ENCODE data around the gene EN1.

Gene EN1

DNA sequence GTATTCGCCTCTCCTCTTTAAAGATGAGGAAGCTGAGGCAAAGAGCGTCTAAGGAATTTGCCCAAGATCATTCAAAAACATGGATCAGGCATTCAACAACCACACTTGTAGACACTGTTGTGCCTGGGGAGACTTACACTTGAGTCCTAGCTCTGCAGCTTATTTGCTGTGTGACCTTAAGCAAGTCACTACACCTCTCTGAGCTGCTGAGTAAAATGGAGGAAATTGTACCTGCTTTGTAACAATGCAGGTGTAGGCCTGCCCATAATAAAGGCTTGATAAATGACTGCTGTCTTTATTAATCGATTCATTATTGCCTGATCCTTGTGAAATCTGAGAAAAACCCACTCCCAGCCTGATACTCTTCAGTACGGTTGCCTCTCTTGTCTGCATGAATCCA, 30.8 kb downstream of the EN1 start:
- DNase-seq: no peak

DNA sequence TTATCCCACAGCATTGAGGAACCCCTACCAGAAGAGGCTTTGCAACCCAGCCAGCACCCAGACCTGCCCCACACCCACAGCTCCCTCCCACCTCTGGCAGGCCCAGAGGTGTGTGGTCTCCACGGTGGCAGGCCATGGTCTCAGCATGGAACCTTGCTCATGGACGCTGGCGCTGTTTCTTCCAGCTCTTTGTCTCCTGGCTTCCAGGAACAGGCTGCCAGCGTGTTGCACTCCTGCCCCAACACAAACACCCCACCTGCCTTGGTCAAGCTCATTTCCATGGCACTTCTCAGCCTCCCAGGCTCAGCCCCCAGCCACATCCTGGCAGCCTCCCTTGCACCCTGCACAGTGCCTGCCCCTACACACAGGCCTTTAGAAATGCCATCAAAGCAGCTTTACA, 31.7 kb downstream of the EN1 start:
- no peak for DNase-seq

DNA sequence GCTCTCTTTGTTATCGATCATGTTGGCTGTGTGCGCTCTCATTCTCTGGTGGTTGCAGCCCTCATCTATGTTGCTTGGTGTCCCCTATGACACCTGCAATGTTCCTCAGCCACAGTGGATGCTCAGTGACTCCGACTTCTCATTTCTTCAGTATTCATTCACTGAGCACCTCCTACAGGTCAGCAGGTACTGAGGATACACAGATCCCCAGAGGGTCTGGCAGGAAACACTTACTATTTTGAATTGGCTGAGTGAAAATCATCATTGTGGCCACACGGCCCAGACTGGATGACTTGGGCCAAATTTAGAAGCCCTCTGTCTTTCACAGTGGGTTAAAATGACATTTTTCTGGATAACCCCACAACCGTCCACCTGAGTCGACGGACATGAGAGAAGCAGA, 32.1 kb downstream of the EN1 start:
- no peak for DNase-seq

DNA sequence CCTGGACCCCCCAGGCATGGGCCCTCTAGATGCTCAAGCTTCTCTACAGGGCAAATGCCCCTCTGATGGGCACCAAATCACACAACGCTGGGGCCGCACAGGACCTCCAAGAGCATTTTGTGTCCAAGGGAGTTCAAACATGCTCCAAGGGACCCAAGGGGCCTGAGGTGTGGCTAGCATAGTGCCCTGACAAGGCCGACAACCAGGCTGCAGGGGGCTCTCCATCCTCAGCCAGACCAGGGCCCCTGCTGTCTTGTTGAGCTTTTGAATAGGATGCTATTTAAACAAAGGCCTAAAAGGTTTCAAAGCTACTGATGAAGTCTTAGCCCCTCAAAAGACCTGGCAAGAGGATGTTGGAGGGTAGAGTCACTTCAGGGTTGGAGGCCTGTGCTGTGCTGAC, 33.1 kb downstream of the EN1 start:
- DNase-seq: no peak

DNA sequence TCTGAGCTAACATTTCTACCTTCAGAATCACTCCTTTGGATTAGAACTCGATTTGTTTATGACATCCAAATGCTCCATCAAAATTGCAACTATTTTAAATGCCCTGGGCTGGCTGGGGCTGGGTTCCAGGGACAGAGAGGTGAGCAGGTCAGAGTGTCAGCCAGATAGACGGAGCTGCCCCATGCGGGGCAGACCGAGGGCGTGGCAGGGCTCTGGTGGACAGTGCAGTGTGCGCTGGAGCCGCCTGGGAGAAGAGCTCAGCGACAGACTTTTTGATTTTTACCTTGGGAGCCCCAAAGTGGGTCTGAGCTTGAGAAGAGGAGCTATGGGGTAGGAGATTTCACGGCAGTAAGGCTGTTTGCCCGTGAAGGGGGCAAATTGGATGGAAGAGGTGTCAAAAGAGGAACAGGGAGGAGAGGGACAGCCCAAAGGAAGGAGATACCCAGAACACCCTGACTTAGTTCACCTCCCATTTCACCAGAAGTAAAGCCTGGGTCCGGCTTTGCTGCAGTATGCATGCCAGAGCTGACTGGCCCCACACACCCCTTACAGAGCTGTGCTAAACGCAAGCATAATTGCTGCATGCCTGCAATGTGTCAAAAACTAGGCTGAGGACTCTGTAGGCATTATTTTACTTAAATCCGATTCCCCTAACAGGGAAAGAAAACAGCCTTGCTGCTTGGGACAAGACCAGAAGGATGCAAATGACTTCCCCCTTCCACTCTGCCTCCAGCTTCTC, 33.7 kb downstream of the EN1 start:
- DNase-seq: no peak

DNA sequence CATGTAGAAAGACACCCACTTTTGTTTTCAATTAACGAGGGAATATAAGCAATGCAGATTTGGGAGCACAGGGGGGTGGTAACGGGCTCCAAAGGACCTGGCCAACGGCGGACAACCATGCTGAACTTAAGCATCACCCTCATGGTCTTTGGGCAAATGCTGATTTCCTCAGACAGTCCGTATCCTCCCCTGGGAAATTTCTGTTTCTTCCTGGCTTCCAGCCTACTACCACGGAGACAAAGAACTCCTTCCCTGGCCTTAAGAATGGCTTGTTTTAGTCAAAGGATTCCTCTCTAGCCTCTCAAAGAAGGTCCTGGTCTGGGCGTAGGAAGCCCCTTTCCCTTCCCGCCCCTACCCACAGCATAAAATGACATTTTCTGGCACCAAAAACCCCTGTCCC, 34.3 kb downstream of the EN1 start:
- DNase-seq: no peak

DNA sequence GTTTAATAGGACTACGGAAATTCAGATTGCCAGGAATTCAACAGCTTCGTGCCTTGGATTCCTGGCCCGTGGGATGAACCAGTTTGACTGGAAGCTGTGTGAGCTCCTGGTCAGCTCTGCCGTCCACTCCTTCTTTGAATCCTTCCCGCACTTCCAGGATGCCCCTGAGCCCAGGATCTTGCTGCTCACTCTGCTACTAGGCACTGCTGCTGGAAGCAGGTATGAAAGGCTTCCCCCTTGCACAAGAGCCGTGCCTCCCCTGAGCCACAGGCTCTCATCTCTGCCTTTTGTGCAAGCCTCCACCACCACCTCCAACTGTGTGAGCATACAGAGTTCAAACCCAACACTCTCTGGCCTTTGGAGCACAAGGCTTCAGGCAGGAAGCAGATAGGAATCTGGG, 34.9 kb downstream of the EN1 start:
- DNase-seq: no peak

DNA sequence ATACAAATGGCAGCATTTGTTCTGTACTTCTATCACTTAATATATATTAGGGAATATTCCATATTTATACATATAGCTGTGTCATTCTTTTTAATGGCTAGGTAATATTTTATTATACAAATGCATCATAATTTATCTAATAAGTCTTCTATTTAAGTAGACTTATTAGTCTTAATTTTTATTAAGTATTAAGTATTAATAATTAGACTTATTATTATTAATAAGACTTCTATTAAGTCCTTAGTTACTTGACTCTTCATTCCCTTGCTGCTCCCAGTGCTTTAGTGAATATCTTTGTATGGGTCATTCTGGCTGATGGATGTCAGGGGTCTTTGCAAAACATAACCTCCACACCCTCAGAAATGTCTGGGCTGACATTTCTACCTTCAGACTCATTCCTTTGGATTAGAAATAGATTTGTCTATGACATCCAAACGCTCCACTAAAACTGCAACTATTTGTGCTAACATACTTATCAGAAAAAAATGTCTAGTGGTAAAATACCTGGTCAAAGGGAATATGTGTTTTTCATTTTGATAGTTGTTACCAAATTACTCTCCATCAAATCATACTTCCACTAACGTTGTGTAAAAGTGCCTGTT, 35.8 kb downstream of the EN1 start:
- DNase-seq: no peak

DNA sequence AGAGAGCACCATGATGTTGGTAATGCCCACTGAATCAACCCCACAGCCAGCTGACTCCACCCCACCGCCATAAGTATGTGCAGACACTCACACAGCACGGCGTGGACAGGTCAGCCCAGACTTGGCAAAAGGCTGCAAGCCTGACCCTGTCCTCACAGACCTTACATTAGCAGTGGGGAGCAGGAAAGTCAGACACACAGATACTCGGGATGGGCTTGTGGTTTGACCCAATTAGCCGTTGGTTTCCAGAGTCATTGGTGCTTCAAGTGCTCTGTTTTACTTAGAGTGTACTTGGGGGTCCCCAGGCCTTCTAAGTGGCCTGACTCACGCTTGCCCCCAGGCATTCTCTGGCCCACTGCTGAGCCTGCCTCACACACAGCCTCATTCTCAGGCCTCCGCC, 36.7 kb downstream of the EN1 start:
- DNase-seq: no peak

DNA sequence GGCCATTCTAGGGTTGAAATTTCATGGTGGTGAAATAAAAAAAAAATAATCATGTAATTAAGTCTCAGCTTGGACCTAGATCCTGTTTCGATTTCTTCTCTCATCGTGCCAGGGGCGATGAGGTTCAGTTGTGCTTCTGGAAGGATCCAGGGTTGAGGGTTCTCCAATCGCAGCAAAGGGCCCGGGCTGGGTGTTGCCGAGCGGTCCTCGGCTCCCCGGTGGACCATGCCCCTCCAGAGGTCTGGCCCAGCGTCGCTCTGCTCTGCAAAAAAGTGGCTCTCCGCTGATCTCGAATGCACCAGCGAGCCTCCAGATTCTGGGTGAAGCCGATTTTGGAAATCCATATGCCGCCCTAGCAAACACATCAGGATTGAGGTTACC, 39.0 kb downstream of the EN1 start:
- DNase-seq: no peak

DNA sequence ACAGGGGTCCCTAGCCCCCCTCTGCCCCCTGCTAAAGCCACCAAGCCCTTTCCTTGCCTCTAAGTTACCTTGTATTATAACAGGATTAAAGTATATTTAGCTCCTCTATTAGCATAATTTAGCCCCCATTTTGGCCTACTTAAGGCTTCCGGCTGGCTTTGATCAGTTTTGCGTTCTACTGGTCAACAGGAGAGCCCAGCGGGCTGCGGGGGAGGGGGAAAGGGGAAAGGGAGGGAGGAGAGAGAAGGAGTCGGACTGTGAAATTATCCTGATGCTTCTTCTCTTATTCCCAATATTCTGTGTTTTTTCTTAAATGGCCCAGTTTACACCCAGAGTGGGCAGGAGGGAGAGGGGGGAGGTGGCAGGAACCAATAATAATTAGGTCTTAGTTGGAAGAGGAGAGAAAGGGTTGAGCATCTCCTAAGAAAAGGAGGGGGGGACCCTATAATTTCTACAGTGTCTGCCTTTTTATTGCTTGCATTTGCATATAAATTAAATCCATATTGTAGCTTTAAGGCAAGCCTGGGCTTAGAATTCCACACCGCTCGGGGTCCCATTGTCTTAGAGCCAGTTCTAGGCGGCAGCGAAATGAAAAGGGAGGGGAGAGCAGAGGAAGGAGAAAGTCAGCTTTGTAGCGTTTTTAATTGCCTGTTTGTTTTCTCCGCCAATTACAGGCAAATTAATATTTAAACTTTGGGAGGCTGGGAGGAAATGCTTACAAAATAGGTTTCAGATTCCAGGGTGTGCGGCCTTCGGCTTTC, 39.6 kb downstream of the EN1 start:
- no peak for DNase-seq

DNA sequence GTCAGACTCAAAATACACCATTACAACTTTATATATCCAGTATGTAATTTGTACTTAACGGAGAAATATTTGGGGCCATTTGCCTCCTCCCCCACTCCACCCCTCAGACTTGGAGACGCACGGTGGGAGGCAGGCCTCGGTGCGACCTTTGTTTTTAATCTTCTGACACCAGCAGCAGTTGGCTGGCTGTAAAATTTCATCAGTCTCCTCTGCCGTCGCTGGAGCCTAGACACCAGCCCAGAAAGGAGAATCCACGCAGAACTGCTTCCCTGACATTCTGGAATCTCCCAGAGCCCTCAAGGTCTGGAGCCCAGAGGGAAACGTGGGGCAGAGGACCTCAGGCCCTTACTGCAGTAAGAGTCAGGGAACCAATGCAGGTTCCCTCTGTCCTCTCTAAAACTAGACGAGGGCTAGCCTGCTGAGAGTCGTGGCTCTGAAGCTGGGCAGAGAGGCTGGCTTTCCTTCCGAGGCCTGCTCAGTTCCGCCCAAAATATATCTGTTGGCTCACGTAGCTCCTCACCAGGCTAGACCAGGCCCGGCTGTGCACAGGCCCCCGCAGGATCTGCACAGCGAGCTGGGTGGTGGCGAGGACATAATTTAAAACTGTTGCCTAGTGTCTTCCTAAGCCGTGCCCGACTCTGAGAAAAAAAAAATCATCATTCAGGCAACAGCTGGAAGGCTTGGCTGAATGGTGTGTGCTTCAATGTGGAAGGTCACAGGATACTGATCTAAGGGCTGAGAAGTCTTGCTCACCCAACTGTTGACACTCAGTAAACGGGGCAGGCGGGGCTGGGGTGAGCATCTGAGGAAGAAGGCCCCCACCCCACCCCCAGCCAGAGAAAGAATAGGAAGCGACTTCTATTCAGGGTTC, 40.4 kb downstream of the EN1 start:
- no peak for DNase-seq

DNA sequence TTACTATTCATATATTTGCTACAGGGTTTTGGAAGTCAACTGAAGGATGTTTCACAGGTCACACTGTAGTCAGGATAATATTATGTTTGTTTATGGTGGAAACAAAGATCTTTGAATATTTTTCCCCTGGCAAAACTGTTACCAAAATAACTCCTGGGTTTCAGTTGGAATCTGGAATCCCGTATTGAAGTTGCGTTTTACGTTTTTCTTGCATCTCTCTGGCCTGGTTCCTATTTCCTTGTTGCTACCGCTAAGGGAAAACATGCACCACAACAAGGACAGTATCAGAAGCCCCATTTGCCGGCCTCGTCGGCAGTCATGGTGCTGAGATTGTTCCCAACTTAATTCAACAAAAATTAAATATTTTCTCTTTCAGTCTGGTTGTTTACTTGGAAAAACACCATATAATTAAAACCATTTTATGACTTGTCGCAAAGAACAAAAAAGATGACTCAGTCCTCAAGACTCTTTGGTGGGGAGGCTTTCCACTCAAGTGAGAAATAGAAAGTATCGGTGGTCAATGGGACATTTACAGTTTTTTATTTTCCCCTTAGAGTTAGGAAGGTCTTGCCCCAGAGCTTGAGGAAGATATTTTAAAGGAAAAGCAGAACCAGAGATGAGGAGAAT, 42.3 kb downstream of the EN1 start:
- DNase-seq: no peak

DNA sequence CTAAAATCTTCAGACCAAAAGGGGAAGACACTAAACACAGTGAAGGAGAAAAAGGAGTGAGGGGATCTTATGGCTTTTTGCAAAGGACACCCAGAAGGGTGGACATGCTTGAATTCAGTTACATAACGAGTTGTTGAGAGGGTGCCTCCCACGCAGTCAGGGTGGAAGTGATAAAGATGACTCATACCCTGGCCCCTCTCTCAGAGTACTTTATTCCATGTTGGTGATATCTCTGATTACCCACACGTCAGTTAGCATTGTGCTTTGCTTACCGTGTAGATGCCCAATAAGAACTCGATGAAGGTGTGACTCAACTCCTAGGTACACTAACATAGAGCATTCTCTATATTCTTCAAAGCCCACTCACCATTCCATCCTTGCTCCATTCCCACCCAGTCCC, 44.4 kb downstream of the EN1 start:
- no peak for DNase-seq

DNA sequence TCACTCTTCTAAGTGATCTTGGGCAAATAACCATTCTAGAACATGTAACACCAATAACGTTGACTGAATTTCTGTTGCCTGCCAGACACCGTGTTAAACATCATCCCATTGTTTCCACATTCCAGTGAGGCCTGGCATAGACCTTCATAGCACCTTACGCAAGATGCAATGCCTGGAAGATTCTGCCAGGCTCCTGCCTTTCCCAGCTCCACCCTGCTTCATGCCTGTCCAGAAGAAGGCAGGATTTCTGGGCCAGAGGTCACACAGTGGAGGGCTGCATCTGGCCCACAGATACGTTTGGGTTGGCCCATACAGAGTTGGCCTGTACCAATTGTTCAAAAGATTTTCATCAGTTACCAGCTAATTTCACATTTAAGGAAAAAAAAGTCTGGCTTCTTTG, 46.3 kb downstream of the EN1 start:
- no peak for DNase-seq

DNA sequence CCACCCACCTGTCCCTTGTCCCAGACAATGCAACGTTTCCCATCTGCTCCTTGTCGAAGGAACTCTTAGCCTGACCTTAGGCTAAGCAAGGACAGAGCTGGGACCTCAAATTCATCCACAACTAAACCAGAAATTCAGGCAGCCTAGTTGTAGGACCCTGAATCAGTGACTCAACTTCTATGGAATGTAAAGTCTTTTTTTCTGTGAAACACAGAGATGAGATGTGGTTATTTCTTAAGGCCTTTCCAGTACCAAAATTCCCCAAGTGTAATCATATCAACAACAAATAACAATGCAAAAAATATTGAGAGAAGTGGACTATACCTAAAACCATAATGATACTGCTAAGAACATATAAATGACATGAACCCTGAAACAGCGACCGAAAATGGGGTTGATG, 46.7 kb downstream of the EN1 start:
- DNase-seq: no peak

DNA sequence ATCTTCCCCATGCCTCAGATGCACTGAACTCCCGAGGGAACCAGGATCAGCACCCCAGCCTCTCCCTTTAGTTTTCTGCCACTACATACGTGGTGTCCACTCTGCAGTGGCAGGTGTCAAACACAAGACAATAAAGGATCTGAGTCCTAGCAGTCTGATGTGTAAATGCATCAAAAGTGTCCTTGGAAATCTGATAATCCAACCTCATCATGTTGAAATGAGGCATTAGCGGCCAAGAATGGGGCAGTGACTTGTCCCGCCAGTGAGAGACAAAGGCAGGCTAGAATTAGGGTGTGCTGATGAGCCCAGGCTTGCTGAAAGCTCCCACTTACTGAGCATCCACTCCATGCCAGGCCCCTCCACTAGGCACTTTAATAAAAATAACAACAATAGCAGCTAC, 52.9 kb downstream of the EN1 start:
- no peak for DNase-seq
